GM06990 (cell line): Measurements from ENCODE around the gene DHX32.
"Not testable (repeated sequence)": the region's sequence is repeated elsewhere in the genome, so short reads cannot be mapped to it uniquely, and the experiment has no call there.

Source experiments
- DNase-seq: peaks from one replicate; pipeline ENCODE4 v3.0.0-alpha.2; 2011; ENCODE audit not compliant: insufficient read length; ENCODE audit errors: extremely low read depth
- H3K27me3 ChIP-seq: replicated peaks from 2 replicates; pipeline ENCODE4 v1.6.0; 2011; ENCODE audit warnings: low read length; ENCODE audit not compliant: control insufficient read depth, insufficient read depth
- H3K36me3 ChIP-seq: 2 replicates; pipeline ENCODE4 v1.5.1; 2011; ENCODE audit warnings: low read length; ENCODE audit not compliant: control insufficient read depth, insufficient read depth
- H3K4me3 ChIP-seq: replicated peaks from 2 replicates; pipeline ENCODE4 v1.5.1; 2011; ENCODE audit warnings: low read depth, mild to moderate bottlenecking, control low read depth, low read length
- CTCF ChIP-seq: IDR thresholded peaks from 2 replicates; pipeline ENCODE4 v1.5.1; 2011; ENCODE audit warnings: low read length, control low read depth, mild to moderate bottlenecking, inconsistent platforms; ENCODE audit not compliant: insufficient read depth, poor library complexity, severe bottlenecking

The DHX32 gene

GRCh38 chr10:125916977-125917376, 35.9 kb upstream of the DHX32 start:
- DNase-seq, result no peak
- no peak for TF ChIP-seq CTCF

GRCh38 chr10:125913277-125913676, 32.2 kb upstream of the DHX32 start:
- DNase-seq, H3K27me3 ChIP-seq, H3K36me3 ChIP-seq, H3K4me3 ChIP-seq: not testable (repeated sequence)

More at GRCh38 chr10:125916977-125917376, 35.9 kb upstream of the DHX32 start:
- Histone ChIP-seq H3K4me3 (no peak overlapping the region), H3K27me3 (no peaks in the 10 kb centered on the region), H3K36me3 (no peaks in the 10 kb centered on the region)

- TF ChIP-seq CTCF, result no peak
- H3K27me3 ChIP-seq, result no peaks in the 10 kb centered on the region
- no peak overlapping the region for H3K4me3 ChIP-seq
- DNase-seq, result no peak
- no peaks in the 10 kb centered on the region for H3K36me3 ChIP-seq
Measured at GRCh38 chr10:125911990-125912389, 30.9 kb upstream of the DHX32 start.

- TF ChIP-seq CTCF, result no peak
- H3K27me3 ChIP-seq, result no peaks in the 10 kb centered on the region
- no peaks in the 10 kb centered on the region for H3K36me3 ChIP-seq
- H3K4me3 ChIP-seq, result no peak overlapping the region
- DNase-seq, result no peak
Measured at GRCh38 chr10:125911145-125911544, 30.1 kb upstream of the DHX32 start.

GRCh38 chr10:125909491-125909890, 28.4 kb upstream of the DHX32 start:
- not testable (repeated sequence) for DNase-seq, H3K4me3 ChIP-seq, H3K36me3 ChIP-seq, H3K27me3 ChIP-seq

GRCh38 chr10:125908813-125909212, 27.7 kb upstream of the DHX32 start:
- H3K36me3 ChIP-seq, H3K27me3 ChIP-seq, H3K4me3 ChIP-seq, DNase-seq: not testable (repeated sequence)

GRCh38 chr10:125907598-125907997, 26.5 kb upstream of the DHX32 start:
- not testable (repeated sequence) for DNase-seq, H3K27me3 ChIP-seq, H3K36me3 ChIP-seq, H3K4me3 ChIP-seq

GRCh38 chr10:125905069-125905994, 24.2 kb upstream of the DHX32 start:
- not testable (repeated sequence) for H3K4me3 ChIP-seq, DNase-seq, H3K27me3 ChIP-seq, H3K36me3 ChIP-seq

GRCh38 chr10:125903135-125903640, 22.1 kb upstream of the DHX32 start:
- not testable (repeated sequence) for H3K36me3 ChIP-seq, DNase-seq, H3K27me3 ChIP-seq, H3K4me3 ChIP-seq

- not testable (repeated sequence) for H3K27me3 ChIP-seq, H3K4me3 ChIP-seq, DNase-seq
Measured at GRCh38 chr10:125900963-125901362, 19.9 kb upstream of the DHX32 start.

GRCh38 chr10:125897317-125897716, 16.2 kb upstream of the DHX32 start:
- H3K36me3 ChIP-seq, H3K4me3 ChIP-seq, DNase-seq, H3K27me3 ChIP-seq: not testable (repeated sequence)

More at GRCh38 chr10:125900963-125901362, 19.9 kb upstream of the DHX32 start:
- not testable (repeated sequence) for H3K36me3 ChIP-seq
